Peyer's patch (tissue), 4 donors: ENCODE results near the gene PET100. TPM values are rescaled to one million over a fixed set of nuclear protein-coding genes. Genes with fewer than 3 reads are reported as not detected.
A peak's percentile ranks its signal among the peaks of the same experiment; 100 is the strongest.

Experiments used
- DNase-seq, 3 donors: peaks; one replicate each; pipeline ENCODE4 v3.0.0-alpha.2; 2017 to 2019
- H3K27ac ChIP-seq, 4 donors: fragments of 200-600 bp; sonication (generic); one replicate each; pipeline ENCODE4 v1.5.1; 2016 to 2019
- H3K27me3 ChIP-seq, 2 donors: fragments of 200-600 bp; sonication (generic); one replicate each; pipeline ENCODE4 v1.5.1; 2019
- H3K36me3 ChIP-seq, 3 donors: fragments of 200-600 bp; sonication (generic); one replicate each; pipeline ENCODE4 v1.5.1; 2016 to 2019
- H3K4me1 ChIP-seq, 4 donors: fragments of 200-600 bp; sonication (generic); one replicate each; pipeline ENCODE4 v1.5.1; 2016 to 2019
- H3K4me3 ChIP-seq, 4 donors: fragments of 200-600 bp; sonication (generic); 1 replicate in 3 of 4; 2 replicates in 1 of 4; pipeline ENCODE4 v1.5.1; 2016 to 2019; ENCODE audit warnings: mild to moderate bottlenecking in 1 of 4
- H3K9me3 ChIP-seq, 4 donors: fragments of 200-600 bp; sonication (generic); one replicate each; pipeline ENCODE4 v1.5.1; 2016 to 2019; ENCODE audit warnings: mild to moderate bottlenecking in 1 of 4
- POLR2A ChIP-seq, 2 donors: fragments of 450-650 bp; IDR thresholded peaks; one replicate each; pipeline ENCODE4 v1.5.1; 2017; ENCODE audit warnings: antibody characterized with exemption in 2 of 2, mild to moderate bottlenecking in 2 of 2, moderate library complexity in 2 of 2
- total RNA-seq, 4 donors: library from RNA; depleted of rRNA; stranded (reverse); fragments of >200 nt; gene quantifications; one replicate each; pipeline ENCODE4 v1.1.0, GENCODE V29; 2016
- TF ChIP-seq, protein P1 (sequence below), 6 experiments: fragments of 450-650 bp in 4 of 6; fragments of 200-600 bp in 2 of 6; sonication (generic) in 1 of 6; IDR thresholded peaks; one replicate each; pipeline ENCODE4 v1.5.1; 2017 to 2019; ENCODE audit warnings: antibody characterized with exemption in 6 of 6, mild to moderate bottlenecking in 3 of 6, moderate library complexity in 1 of 6

Gene PET100
- total RNA-seq, 4 donors from 2014 or later: 12.6 to 102 (median 14.5) TPM

DNA sequence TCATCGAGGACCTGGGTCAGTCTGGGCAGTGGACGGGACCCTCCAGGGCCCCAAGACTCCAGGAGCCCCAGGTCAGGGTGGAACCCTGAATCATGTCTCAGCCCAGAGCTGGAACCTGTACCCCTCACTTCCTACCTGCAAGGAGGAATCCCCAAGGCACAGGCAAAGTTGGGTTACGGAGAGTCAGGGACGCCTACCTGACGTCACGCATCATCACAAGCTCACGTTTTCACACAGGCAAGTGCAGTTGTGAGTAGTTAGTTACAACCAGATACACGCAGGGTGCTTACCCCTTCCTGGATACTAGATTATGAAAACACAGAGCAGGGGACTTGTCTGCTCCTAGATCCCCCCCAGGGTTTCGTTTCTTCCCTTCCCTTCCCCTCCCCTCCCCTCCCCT, 41.2 kb downstream of the PET100 start:
- Histone ChIP-seq H3K4me1 (no peaks in the 10 kb centered on the region), H3K36me3 (no peaks in the 10 kb centered on the region), H3K27ac (no peak overlapping the region), H3K27me3 (no peaks in the 10 kb centered on the region), H3K4me3 (no peak overlapping the region), H3K9me3 (no peaks in the 10 kb centered on the region)
- TF ChIP-seq, protein P1, sequence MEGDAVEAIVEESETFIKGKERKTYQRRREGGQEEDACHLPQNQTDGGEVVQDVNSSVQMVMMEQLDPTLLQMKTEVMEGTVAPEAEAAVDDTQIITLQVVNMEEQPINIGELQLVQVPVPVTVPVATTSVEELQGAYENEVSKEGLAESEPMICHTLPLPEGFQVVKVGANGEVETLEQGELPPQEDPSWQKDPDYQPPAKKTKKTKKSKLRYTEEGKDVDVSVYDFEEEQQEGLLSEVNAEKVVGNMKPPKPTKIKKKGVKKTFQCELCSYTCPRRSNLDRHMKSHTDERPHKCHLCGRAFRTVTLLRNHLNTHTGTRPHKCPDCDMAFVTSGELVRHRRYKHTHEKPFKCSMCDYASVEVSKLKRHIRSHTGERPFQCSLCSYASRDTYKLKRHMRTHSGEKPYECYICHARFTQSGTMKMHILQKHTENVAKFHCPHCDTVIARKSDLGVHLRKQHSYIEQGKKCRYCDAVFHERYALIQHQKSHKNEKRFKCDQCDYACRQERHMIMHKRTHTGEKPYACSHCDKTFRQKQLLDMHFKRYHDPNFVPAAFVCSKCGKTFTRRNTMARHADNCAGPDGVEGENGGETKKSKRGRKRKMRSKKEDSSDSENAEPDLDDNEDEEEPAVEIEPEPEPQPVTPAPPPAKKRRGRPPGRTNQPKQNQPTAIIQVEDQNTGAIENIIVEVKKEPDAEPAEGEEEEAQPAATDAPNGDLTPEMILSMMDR (IDR thresholded peaks at IDR 0.05): no peak
- no peak for TF ChIP-seq POLR2A (IDR thresholded peaks at IDR 0.05)
- DNase-seq: no peak

DNA sequence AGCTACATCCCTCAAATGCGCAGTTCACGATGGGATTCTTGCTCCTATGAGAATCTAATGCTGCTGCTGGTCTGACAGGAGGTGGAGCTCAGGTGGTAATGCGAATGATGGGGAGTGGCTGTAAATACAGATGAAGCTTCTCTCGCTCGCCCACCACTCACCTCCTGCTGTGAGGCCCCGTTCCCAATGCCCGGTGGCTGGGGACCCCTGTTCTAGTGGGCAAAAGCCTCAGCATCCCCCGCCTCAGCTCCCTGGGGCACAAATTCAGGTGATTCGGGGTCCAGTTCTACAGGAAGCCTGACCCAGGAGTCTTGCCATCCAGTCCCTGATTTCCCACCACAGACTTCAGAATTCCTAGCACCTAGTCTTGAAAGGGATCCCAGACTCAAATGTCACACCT, 42.9 kb downstream of the PET100 start:
- Histone ChIP-seq H3K4me1 (no peaks in the 10 kb centered on the region), H3K4me3 (no peak overlapping the region), H3K9me3 (no peaks in the 10 kb centered on the region), H3K27me3 (no peaks in the 10 kb centered on the region), H3K27ac (no peak overlapping the region), H3K36me3 (no peaks in the 10 kb centered on the region)
- no peak for DNase-seq
- TF ChIP-seq, protein P1 (IDR thresholded peaks at IDR 0.05): no peak
- no peak for TF ChIP-seq POLR2A (IDR thresholded peaks at IDR 0.05)

DNA sequence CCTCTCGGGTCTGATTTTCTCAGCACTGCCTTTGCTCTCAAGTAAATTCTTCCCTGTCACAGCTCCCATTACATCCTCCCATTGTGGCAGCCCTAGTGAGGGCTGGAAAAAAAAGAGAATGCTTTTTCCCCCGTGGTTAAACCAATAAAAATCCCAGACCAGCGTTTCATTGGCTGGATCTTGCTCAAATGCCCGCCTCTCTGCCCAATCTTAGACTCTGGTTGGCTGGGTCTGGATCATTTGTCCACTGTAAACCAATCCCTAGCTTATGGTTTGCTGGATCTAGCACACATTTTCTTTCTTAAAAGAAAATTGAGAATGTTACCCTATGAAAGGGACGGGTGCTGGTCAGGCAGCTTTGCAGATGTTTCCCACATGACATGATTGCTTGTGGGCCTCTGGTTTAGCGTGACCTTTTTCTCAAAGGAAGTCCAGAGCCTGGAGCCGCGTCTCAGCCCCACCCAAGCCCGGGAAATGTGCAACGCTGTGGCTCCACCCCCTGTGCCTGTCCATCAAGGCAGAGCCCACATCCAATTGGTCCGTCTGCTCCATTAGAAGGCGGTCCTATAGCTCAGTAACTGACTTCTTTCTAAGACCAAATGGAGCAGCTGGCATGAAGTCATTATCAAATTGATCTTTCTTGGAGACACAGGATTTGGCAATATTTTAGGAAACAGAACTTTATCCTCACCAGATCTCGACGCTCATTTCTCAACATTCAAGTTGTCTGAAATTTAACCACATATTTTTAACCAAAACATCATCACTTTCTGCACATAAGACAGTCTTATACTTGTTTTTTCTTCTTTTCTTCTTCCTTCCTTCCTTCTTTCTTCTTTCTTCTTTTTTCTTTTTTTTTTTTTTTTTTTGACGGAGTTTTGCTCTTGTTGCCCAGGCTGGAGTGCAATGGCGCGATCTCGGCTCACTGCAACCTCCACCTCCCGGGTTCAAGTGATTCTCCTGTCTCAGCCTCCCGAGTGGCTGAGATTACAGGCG, 44.7 kb downstream of the PET100 start:
- TF ChIP-seq POLR2A (IDR thresholded peaks at IDR 0.05): no peak
- TF ChIP-seq, protein P1 (IDR thresholded peaks at IDR 0.05): no peak
- peak in 2 of 3 donors; percentile 73 to 79 for DNase-seq
- Histone ChIP-seq H3K27me3 (no peaks in the 10 kb centered on the region), H3K4me3 (no peak overlapping the region), H3K4me1 (peaks cover 0 to under 1% (median 0%) of the 10 kb centered on the region in 4 donors), H3K9me3 (no peaks in the 10 kb centered on the region), H3K36me3 (no peaks in the 10 kb centered on the region), H3K27ac (no peak overlapping the region)

DNA sequence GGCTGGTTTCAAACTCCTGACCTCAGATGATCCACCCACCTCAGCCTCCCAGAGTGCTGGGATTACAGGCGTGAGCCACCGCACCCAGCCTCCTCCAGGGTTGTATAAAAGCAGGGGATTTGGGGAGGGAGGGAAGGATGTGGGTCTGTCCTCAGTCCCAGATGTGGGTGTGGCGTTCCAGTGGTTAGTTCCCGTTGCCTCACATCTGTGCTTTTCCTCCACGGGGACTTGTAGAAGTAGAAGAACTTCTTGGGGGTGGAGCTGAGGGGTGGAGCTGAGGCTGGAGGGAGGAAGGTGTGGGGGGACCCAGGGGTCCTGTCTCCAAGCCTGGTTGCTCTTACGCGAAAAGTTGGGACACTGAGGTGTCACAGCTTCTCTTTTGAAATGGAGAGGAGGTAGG, 46.8 kb downstream of the PET100 start:
- TF ChIP-seq, protein P1 (IDR thresholded peaks at IDR 0.05): no peak
- no peak for TF ChIP-seq POLR2A (IDR thresholded peaks at IDR 0.05)
- no peaks in the 10 kb centered on the region for H3K27me3 ChIP-seq
- H3K27ac ChIP-seq: no peak overlapping the region
- H3K9me3 ChIP-seq: no peaks in the 10 kb centered on the region
- peaks cover 0 to 11% (median 2%) of the 10 kb centered on the region in 4 donors for H3K4me1 ChIP-seq
- DNase-seq: peak in 1 of 3 donors; percentile 33
- H3K4me3 ChIP-seq: no peak overlapping the region
- no peaks in the 10 kb centered on the region for H3K36me3 ChIP-seq

DNA sequence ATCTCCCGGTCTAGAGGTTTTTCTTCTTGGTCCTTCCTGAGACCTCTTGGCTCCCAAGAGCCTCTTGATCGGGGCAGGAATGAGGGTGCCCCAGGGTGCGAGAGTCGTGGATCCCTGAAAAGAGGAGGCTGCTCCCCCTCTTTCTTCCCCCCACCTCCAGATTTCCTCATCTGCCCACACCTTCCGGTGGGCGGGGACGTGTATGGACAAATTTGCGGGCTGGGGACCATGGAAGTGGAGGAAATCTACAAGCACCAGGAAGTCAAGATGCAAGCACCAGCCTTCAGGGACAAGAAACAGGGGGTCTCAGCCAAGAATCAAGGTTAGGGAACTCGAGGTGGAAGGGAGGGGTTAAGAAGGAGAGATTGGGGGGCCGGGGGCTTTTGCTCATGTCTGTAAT, 47.3 kb downstream of the PET100 start, which contains the start of gene MCEMP1:
Gene MCEMP1 (plus strand): TSS at position 237 of the 400 bp plus-strand sequence. CDS start 31 bp downstream, at position 268.
- Histone ChIP-seq H3K36me3 (no peaks in the 10 kb centered on the region), H3K27ac (no peak within 1 kb of the TSS), H3K4me3 (no peak within 1 kb of the TSS), H3K4me1 (peaks cover 0 to 12% (median 2%) of the 10 kb centered on the region in 4 donors), H3K9me3 (no peaks in the 10 kb centered on the region), H3K27me3 (no peaks in the 10 kb centered on the region)
- no peak for DNase-seq
- TF ChIP-seq, protein P1 (IDR thresholded peaks at IDR 0.05): no peak
- no peak for TF ChIP-seq POLR2A (IDR thresholded peaks at IDR 0.05)
